ENCODE results near the gene PCDHGA3. TPM values are rescaled to one million over a fixed set of nuclear protein-coding genes. Genes with fewer than 3 reads are reported as not detected.

The PCDHGA3 gene
- polyA plus RNA-seq, 1 donor from 2014 or later, result 0.26 TPM

DNA sequence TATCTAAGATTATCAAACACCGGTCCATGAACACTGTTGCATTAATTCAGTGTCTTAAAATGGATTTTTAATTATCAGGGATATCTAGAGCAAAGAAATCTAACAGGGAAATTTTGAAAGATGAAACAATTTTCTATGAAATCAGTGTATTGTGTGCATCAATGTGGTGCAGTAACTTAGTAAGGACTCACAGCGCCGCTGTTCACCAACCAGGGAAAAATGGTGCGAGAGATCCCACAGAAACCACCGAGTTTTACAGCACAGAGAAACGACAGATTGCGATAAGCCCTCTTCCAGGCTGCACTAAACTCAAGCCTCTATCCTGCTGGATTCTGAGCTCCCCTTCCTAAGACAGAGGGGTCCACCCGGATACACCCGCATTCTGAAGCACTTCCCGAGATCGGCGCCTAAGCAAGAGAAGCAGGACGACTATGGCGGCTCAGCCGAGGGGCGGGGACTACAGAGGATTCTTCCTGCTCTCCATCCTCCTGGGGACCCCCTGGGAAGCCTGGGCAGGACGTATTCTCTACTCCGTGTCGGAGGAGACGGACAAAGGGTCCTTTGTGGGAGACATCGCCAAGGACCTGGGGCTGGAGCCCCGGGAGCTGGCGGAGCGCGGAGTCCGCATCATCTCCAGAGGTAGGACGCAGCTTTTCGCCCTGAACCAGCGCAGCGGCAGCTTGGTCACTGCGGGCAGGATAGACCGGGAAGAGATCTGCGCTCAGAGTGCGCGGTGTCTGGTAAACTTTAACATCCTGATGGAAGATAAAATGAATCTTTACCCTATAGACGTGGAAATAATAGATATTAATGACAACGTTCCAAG, 39.1 kb downstream of the PCDHGA3 start, which contains the start of gene PCDHGA7:
Gene PCDHGA7, plus strand, starts transcription at position 274 of the 826 bp plus-strand sequence. Its CDS starts 158 bp downstream, at position 432.
- Histone ChIP-seq H3K9ac (ENCODE audit: low read length) (no peak within 1 kb of the TSS), H2AFZ (ENCODE audit: low read depth, low read length) (no peak within 1 kb of the TSS), H3K27ac (ENCODE audit: low read length) (no peak within 1 kb of the TSS), H4K20me1 (ENCODE audit: insufficient read depth) (no peaks in the 10 kb centered on the region), H3K79me2 (replicated peaks; ENCODE audit: insufficient read depth, low read length) (no peaks in the 10 kb centered on the region), H3K4me3 (ENCODE audit: low read length) (no peak within 1 kb of the TSS), H3K36me3 (ENCODE audit: insufficient read depth, low read length) (no peaks in the 10 kb centered on the region), H3K4me2 (ENCODE audit: low read length) (no peak within 1 kb of the TSS), H3F3A (ENCODE audit: insufficient read depth, low read length, poor library complexity, severe bottlenecking) (no peaks in the 10 kb centered on the region), H3K9me2 (ENCODE audit: insufficient read depth, low read length) (no peaks in the 10 kb centered on the region), H3K27me3 (ENCODE audit: insufficient read depth, low read depth, low read length) (no peaks in the 10 kb centered on the region), H3K9me3 (ENCODE audit: low read length) (peaks cover 22% of the 10 kb centered on the region)
- TF ChIP-seq, protein P1, sequence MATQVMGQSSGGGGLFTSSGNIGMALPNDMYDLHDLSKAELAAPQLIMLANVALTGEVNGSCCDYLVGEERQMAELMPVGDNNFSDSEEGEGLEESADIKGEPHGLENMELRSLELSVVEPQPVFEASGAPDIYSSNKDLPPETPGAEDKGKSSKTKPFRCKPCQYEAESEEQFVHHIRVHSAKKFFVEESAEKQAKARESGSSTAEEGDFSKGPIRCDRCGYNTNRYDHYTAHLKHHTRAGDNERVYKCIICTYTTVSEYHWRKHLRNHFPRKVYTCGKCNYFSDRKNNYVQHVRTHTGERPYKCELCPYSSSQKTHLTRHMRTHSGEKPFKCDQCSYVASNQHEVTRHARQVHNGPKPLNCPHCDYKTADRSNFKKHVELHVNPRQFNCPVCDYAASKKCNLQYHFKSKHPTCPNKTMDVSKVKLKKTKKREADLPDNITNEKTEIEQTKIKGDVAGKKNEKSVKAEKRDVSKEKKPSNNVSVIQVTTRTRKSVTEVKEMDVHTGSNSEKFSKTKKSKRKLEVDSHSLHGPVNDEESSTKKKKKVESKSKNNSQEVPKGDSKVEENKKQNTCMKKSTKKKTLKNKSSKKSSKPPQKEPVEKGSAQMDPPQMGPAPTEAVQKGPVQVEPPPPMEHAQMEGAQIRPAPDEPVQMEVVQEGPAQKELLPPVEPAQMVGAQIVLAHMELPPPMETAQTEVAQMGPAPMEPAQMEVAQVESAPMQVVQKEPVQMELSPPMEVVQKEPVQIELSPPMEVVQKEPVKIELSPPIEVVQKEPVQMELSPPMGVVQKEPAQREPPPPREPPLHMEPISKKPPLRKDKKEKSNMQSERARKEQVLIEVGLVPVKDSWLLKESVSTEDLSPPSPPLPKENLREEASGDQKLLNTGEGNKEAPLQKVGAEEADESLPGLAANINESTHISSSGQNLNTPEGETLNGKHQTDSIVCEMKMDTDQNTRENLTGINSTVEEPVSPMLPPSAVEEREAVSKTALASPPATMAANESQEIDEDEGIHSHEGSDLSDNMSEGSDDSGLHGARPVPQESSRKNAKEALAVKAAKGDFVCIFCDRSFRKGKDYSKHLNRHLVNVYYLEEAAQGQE (IDR thresholded peaks at IDR 0.05; ENCODE audit: borderline replicate concordance), result no peak
- no peak for TF ChIP-seq TAF1 (IDR thresholded peaks at IDR 0.05; ENCODE audit: low read depth)
- TF ChIP-seq POLR2AphosphoS5 (IDR thresholded peaks at IDR 0.05), result no peak
- no peak for TF ChIP-seq EZH2 (IDR thresholded peaks at IDR 0.05; ENCODE audit: borderline replicate concordance, insufficient read depth, low read length, poor library complexity, severe bottlenecking)
- no peak for TF ChIP-seq SMC3 (conservative IDR thresholded peaks at IDR 0.05; ENCODE audit: poor library complexity)
- TF ChIP-seq MXI1 (conservative IDR thresholded peaks at IDR 0.05; ENCODE audit: poor library complexity, severe bottlenecking), result no peak
- no peak for TF ChIP-seq EP300 (conservative IDR thresholded peaks at IDR 0.05; ENCODE audit: poor library complexity, severe bottlenecking)
- TF ChIP-seq RAD21 (conservative IDR thresholded peaks at IDR 0.05), result no peak
- TF ChIP-seq, protein P2, sequence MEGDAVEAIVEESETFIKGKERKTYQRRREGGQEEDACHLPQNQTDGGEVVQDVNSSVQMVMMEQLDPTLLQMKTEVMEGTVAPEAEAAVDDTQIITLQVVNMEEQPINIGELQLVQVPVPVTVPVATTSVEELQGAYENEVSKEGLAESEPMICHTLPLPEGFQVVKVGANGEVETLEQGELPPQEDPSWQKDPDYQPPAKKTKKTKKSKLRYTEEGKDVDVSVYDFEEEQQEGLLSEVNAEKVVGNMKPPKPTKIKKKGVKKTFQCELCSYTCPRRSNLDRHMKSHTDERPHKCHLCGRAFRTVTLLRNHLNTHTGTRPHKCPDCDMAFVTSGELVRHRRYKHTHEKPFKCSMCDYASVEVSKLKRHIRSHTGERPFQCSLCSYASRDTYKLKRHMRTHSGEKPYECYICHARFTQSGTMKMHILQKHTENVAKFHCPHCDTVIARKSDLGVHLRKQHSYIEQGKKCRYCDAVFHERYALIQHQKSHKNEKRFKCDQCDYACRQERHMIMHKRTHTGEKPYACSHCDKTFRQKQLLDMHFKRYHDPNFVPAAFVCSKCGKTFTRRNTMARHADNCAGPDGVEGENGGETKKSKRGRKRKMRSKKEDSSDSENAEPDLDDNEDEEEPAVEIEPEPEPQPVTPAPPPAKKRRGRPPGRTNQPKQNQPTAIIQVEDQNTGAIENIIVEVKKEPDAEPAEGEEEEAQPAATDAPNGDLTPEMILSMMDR (IDR thresholded peaks at IDR 0.05; ENCODE audit: poor library complexity, severe bottlenecking), result no peak

DNA sequence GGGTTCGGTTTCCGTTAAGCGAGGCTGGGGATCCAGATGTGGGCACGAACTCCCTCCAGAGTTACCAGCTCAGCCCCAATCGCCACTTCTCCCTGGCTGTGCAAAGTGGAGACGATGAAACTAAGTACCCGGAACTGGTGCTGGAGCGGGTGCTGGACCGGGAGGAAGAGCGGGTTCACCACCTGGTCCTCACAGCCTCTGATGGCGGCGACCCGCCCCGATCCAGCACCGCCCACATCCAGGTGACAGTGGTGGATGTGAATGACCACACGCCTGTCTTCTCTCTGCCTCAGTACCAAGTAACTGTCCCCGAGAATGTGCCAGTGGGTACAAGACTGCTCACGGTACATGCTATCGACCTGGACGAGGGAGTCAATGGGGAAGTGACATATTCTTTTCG, 39.7 kb downstream of the PCDHGA3 start:
- H3K9me3 ChIP-seq (ENCODE audit: low read length), result peaks cover 22% of the 10 kb centered on the region
- H3K9me2 ChIP-seq (ENCODE audit: insufficient read depth, low read length), result no peaks in the 10 kb centered on the region
- H3K4me2 ChIP-seq (ENCODE audit: low read length), result no peak overlapping the region
- no peak overlapping the region for H2AFZ ChIP-seq (ENCODE audit: low read depth, low read length)
- H3K27ac ChIP-seq (ENCODE audit: low read length), result no peak overlapping the region
- H3K4me3 ChIP-seq (ENCODE audit: low read length), result no peak overlapping the region
- H3F3A ChIP-seq (ENCODE audit: insufficient read depth, low read length, poor library complexity, severe bottlenecking), result no peaks in the 10 kb centered on the region
- no peaks in the 10 kb centered on the region for H3K27me3 ChIP-seq (ENCODE audit: insufficient read depth, low read depth, low read length)
- no peaks in the 10 kb centered on the region for H3K36me3 ChIP-seq (ENCODE audit: insufficient read depth, low read length)
- no peak overlapping the region for H3K9ac ChIP-seq (ENCODE audit: low read length)
- no peaks in the 10 kb centered on the region for H3K79me2 ChIP-seq (replicated peaks; ENCODE audit: insufficient read depth, low read length)
- TF ChIP-seq, protein P2 (IDR thresholded peaks at IDR 0.05; ENCODE audit: poor library complexity, severe bottlenecking), result no peak
- TF ChIP-seq MXI1 (conservative IDR thresholded peaks at IDR 0.05; ENCODE audit: poor library complexity, severe bottlenecking) (no peak), SMC3 (conservative IDR thresholded peaks at IDR 0.05; ENCODE audit: poor library complexity) (no peak), EP300 (conservative IDR thresholded peaks at IDR 0.05; ENCODE audit: poor library complexity, severe bottlenecking) (no peak), EZH2 (IDR thresholded peaks at IDR 0.05; ENCODE audit: borderline replicate concordance, insufficient read depth, low read length, poor library complexity, severe bottlenecking) (no peak), POLR2AphosphoS5 (IDR thresholded peaks at IDR 0.05) (no peak), TAF1 (IDR thresholded peaks at IDR 0.05; ENCODE audit: low read depth) (no peak), RAD21 (conservative IDR thresholded peaks at IDR 0.05) (no peak)
- TF ChIP-seq, protein P1 (IDR thresholded peaks at IDR 0.05; ENCODE audit: borderline replicate concordance), result no peak
- H4K20me1 ChIP-seq (ENCODE audit: insufficient read depth), result no peaks in the 10 kb centered on the region
